H1 (cell line): ENCODE results near the gene MAML3. TPM values are rescaled to one million over a fixed set of nuclear protein-coding genes. Genes with fewer than 3 reads are reported as not detected.

Experiments
- ATF2 ChIP-seq: IDR thresholded peaks from 2 replicates; pipeline ENCODE4 v1.6.1; 2012; ENCODE audit warnings: low read length, inconsistent platforms
- CEBPB ChIP-seq: IDR thresholded peaks from 2 replicates; pipeline ENCODE4 v1.6.1; 2012; ENCODE audit warnings: low read depth, low read length
- CHD7 ChIP-seq: fragments of 300-600 bp; sonication (generic); IDR thresholded peaks from 2 replicates; pipeline ENCODE4 v1.7.1; 2012; ENCODE audit warnings: low read length, moderate library complexity, mild to moderate bottlenecking, inconsistent platforms; ENCODE audit not compliant: insufficient replicate concordance
- KDM4A ChIP-seq: IDR thresholded peaks from one replicate; pipeline ENCODE4 v1.7.1; 2012; ENCODE audit warnings: low read depth, mild to moderate bottlenecking, moderate library complexity, low read length, inconsistent platforms; ENCODE audit not compliant: severe bottlenecking
- MAFK ChIP-seq: IDR thresholded peaks from 2 replicates; pipeline ENCODE4 v1.6.1; 2012; ENCODE audit warnings: low read depth, mild to moderate bottlenecking, improper control_type of control experiment, low read length
- MAX ChIP-seq: IDR thresholded peaks from 2 replicates; pipeline ENCODE4 v1.6.1; 2012; ENCODE audit warnings: inconsistent platforms
- PHF8 ChIP-seq: fragments of 200-600 bp; sonication (generic); conservative IDR thresholded peaks from 2 replicates; pipeline ENCODE4 v1.7.1; 2012; ENCODE audit warnings: low read depth, mild to moderate bottlenecking, inconsistent platforms, low read length, moderate library complexity
- SIRT6 ChIP-seq: IDR thresholded peaks from one replicate; pipeline ENCODE4 v1.7.1; 2012; ENCODE audit warnings: low read length, inconsistent platforms
- SUZ12 ChIP-seq: fragments of 200-600 bp; sonication (generic); IDR thresholded peaks from 2 replicates; pipeline ENCODE4 v1.6.1; 2012; ENCODE audit warnings: mild to moderate bottlenecking, inconsistent platforms, low read length, moderate library complexity, mixed read lengths
- TBP ChIP-seq: IDR thresholded peaks from 2 replicates; pipeline ENCODE4 v1.6.1; 2011; ENCODE audit warnings: low read depth, low read length, improper control_type of control experiment
- TEAD4 ChIP-seq: IDR thresholded peaks from 2 replicates; pipeline ENCODE4 v1.6.1; 2012; ENCODE audit warnings: low read depth, low read length, inconsistent platforms, mixed read lengths
- polyA plus RNA-seq, 7 experiments: library from polyadenylated mRNA; depleted of rRNA in 3 of 7; stranded (reverse) in 5 of 7; unstranded in 2 of 7; fragments of >200 nt in 5 of 7; fragments of 200-250 nt in 2 of 7; gene quantifications; 1 replicate in 5 of 7; 2 replicates in 1 of 7; 4 replicates in 1 of 7; pipeline versions ENCODE4 v1.2.1 to v1.2.3, GENCODE V29; 2011 to 2013; ENCODE audit warnings: missing spikeins in 2 of 7, mixed read lengths in 2 of 7
- total RNA-seq: library from RNA; stranded (reverse); fragmentation: NEBNext Ultra II Directional; extraction: Animal tissue kit (Norgen Biotek cat#: 25700); gene quantifications from 2 replicates; pipeline ENCODE4 v1.2.1, GENCODE V29; 2021

MAML3 gene
- total and polyA plus RNA-seq, 2 of the 8 experiments (the other 6 are each of a cell fraction or from before 2014, with no cell fraction given), result 2.1 to 5.7 TPM

GRCh38 chr4:139710073-139710472 lies 443.9 kb downstream of the MAML3 start (continued):
- TF ChIP-seq CHD7 (no peak), PHF8 (no peak), MAFK (no peak), CEBPB (no peak), ATF2 (no peak), TEAD4 (no peak), SIRT6 (no peak), TBP (no peak), MAX (no peak), SUZ12 (no peak), KDM4A (no peak)
